AG20443 (cell line): ENCODE data around the gene BTBD10.

ENCODE experiments used
- DNase-seq: peaks from one replicate; pipeline ENCODE4 v3.0.0; 2012; ENCODE audit warnings: low spot score, mixed read lengths

BTBD10 gene

GRCh38 chr11:13339195-13340153, 123.5 kb downstream of the BTBD10 start:
- DNase-seq = peak; percentile 88

GRCh38 chr11:13338427-13339069, 124.5 kb downstream of the BTBD10 start:
- peak; percentile 76 for DNase-seq

GRCh38 chr11:13338019-13338426, 125.0 kb downstream of the BTBD10 start:
- peak; percentile 47 for DNase-seq
